Heart left ventricle (tissue), 16 donors: Measurements from ENCODE around the gene STS. TPM values are rescaled to one million over a fixed set of nuclear protein-coding genes. Genes with fewer than 3 reads are reported as not detected.

Source experiments
- ATAC-seq, 4 donors: fragments of 200-7000 bp; cut with Tn5 transposase; one replicate each; pipeline ENCODE4 v1.9.1; 2020 to 2022; ENCODE audit warnings: moderate library complexity in 4 of 4, mild to moderate bottlenecking in 3 of 4, moderate number of reproducible peaks in 1 of 4
- DNase-seq, 5 donors: peaks; one replicate each; pipeline ENCODE4 v3.0.0-alpha.2; 2020
- H3K27ac ChIP-seq, 12 donors: fragments of 200-600 bp; sonication (generic) in 4 of 12; one replicate each; pipeline versions ENCODE4 v1.5.0 to v1.8.0; 2016 to 2022; ENCODE audit warnings: mild to moderate bottlenecking in 2 of 12
- H3K27me3 ChIP-seq, 9 donors: fragments of 200-600 bp; sonication (generic) in 2 of 9; one replicate each; pipeline versions ENCODE4 v1.5.1 to v1.8.0; 2016 to 2022; ENCODE audit warnings: mild to moderate bottlenecking in 3 of 9
- H3K36me3 ChIP-seq, 9 donors: fragments of 200-600 bp; sonication (generic) in 2 of 9; one replicate each; pipeline versions ENCODE4 v1.5.0 to v1.8.0; 2018 to 2022; ENCODE audit warnings: mild to moderate bottlenecking in 2 of 9
- H3K4me1 ChIP-seq, 12 donors: fragments of 200-600 bp; sonication (generic) in 4 of 12; one replicate each; pipeline versions ENCODE4 v1.5.0 to v1.8.0; 2016 to 2022; ENCODE audit warnings: mild to moderate bottlenecking in 3 of 12
- H3K4me3 ChIP-seq, 12 donors: fragments of 200-600 bp; sonication (generic) in 4 of 12; one replicate each; pipeline versions ENCODE4 v1.5.0 to v1.8.0; 2017 to 2022; ENCODE audit warnings: mild to moderate bottlenecking in 9 of 12, moderate library complexity in 4 of 12
- H3K9me3 ChIP-seq, 12 donors: fragments of 200-600 bp; sonication (generic) in 4 of 12; one replicate each; pipeline versions ENCODE4 v1.5.0 to v1.8.0; 2016 to 2022; ENCODE audit warnings: mild to moderate bottlenecking in 1 of 12
- POLR2A ChIP-seq, 2 donors: fragments of 450-650 bp; IDR thresholded peaks; one replicate each; pipeline ENCODE4 v1.6.1; 2017; ENCODE audit warnings: antibody characterized with exemption in 2 of 2, mild to moderate bottlenecking in 2 of 2, moderate library complexity in 2 of 2
- WGBS, 4 donors: extraction: QIAGEN DNeasy Blood & Tissue Kit in 2 of 4; methylation state at CpG; one replicate each; pipeline versions ENCODE4 v1.1.5 to v1.1.7; 2013 to 2018; 5-methylcytosine and 5-hydroxymethylcytosine counted together
- intact Hi-C, 10 donors: fragments of 100-400 bp; cut with DNase I; formaldehyde crosslinking; loops; one replicate each; pipeline versions ENCODE4 v1.11.1 to v1.14.2; 2022
- polyA plus RNA-seq, 2 donors: library from polyadenylated mRNA; stranded (reverse); fragments of 200-250 nt; gene quantifications; one replicate each; pipeline ENCODE4 v1.2.3, GENCODE V29; 2013
- total RNA-seq, 9 donors: library from RNA; depleted of rRNA in 2 of 9; stranded (reverse); fragments of >200 nt in 2 of 9; fragmentation: NEBNext Ultra II Directional in 3 of 9; extraction: Animal tissue kit (Norgen Biotek cat#: 25700) in 3 of 9; gene quantifications; one replicate each; pipeline versions ENCODE4 v1.1.0 to v1.2.4, GENCODE V29; 2016 to 2023
- TF ChIP-seq, protein P1 (sequence below), 12 donors: fragments of 200-600 bp; sonication (generic) in 4 of 12; IDR thresholded peaks; one replicate each; pipeline versions ENCODE4 v1.5.0 to v1.8.0; 2018 to 2022; ENCODE audit warnings: antibody characterized with exemption in 12 of 12, mild to moderate bottlenecking in 5 of 12
- donor health status: ischemic (EF 13 %, LVEDD 7.1; RV severe dilation, severe dysfunction).
- donor health status: healthy with polysubstance abuse.
- donor health status: DM: no; HTN: yes; CAD: no.
- donor health status: DM: no; HTN: no; CAD: no.
- donor health status: ischemic (EF 25% LVEDD 6.9; RV normal size, moderate dysfunction).
- donor health status: ischemic (EF 25% LVEDD 5.7; RV mildly dilated, moderate dysfunction).
- donor health status: healthy.
- donor health status: DM: yes; HTN: yes; CAD: no.
- donor health status: ischemic (EF 35%, LVEDD 5.7; RV mildly dilated, moderate dysfunction).
- donor health status: nonischemic (EF 11% LVEDD 7.7; RV severe dilation, severe dysfunction).
- donor health status: DM: yes; HTN: yes; CAD: no.
- donor health status: PGD.
- donor health status: ischemic (EF 29% LVEDD 5.4; RV normal size, mild dysfunction).
- donor health status: nonischemic (EF 23%, LVEDD 6.1; RV moderate dilation, normal function).

The STS gene
- total and polyA plus RNA-seq, 11 donors: 1.2 to 8.6 (median 5.8) TPM

DNA sequence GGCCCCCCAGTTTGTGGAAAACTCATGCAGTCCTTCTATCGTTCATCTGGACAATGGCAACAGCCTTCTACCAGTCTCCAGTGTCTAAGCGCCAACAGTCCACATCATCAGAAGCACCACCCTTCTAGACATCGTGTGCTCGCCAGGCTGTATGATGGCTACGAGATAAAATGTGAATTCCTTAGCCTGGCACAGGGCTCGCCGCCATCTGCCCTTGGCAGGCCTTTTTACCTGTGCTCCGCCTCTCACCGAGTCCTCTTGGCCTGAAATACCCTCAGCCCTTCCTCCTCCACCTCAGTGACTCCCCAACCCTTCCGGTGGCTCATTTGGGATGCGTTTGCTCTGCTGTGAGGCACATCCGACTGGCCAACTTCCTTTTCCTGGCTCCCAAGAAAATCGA, 15.9 kb upstream of the STS start:
- H3K9me3 ChIP-seq: no peaks in the 10 kb centered on the region
- ATAC-seq (peak in 1 of 4 donors; percentile 13), DNase-seq (no peak)
- TF ChIP-seq, protein P1, sequence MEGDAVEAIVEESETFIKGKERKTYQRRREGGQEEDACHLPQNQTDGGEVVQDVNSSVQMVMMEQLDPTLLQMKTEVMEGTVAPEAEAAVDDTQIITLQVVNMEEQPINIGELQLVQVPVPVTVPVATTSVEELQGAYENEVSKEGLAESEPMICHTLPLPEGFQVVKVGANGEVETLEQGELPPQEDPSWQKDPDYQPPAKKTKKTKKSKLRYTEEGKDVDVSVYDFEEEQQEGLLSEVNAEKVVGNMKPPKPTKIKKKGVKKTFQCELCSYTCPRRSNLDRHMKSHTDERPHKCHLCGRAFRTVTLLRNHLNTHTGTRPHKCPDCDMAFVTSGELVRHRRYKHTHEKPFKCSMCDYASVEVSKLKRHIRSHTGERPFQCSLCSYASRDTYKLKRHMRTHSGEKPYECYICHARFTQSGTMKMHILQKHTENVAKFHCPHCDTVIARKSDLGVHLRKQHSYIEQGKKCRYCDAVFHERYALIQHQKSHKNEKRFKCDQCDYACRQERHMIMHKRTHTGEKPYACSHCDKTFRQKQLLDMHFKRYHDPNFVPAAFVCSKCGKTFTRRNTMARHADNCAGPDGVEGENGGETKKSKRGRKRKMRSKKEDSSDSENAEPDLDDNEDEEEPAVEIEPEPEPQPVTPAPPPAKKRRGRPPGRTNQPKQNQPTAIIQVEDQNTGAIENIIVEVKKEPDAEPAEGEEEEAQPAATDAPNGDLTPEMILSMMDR (IDR thresholded peaks at IDR 0.05): no peak
- TF ChIP-seq POLR2A (IDR thresholded peaks at IDR 0.05): no peak
- intact Hi-C loops: loop anchor here in 1 of 10 donors (10.0 kb wide), 2 partner anchors 453 to 793 kb away; partner anchors contain the start of gene PNPLA4
- H3K27me3 ChIP-seq: no peaks in the 10 kb centered on the region
- no peaks in the 10 kb centered on the region for H3K36me3 ChIP-seq
- H3K27ac ChIP-seq: peak overlapping the region in 5 of 12 donors; percentile 15 to 67 (median 50)
- peaks cover 0 to 30% (median 15%) of the 10 kb centered on the region in 12 donors for H3K4me1 ChIP-seq
- H3K4me3 ChIP-seq: no peak overlapping the region
- 69 to 83% (median 75%) methylated on average over 13 of the region's 13 CpGs for WGBS, 4 donors

DNA sequence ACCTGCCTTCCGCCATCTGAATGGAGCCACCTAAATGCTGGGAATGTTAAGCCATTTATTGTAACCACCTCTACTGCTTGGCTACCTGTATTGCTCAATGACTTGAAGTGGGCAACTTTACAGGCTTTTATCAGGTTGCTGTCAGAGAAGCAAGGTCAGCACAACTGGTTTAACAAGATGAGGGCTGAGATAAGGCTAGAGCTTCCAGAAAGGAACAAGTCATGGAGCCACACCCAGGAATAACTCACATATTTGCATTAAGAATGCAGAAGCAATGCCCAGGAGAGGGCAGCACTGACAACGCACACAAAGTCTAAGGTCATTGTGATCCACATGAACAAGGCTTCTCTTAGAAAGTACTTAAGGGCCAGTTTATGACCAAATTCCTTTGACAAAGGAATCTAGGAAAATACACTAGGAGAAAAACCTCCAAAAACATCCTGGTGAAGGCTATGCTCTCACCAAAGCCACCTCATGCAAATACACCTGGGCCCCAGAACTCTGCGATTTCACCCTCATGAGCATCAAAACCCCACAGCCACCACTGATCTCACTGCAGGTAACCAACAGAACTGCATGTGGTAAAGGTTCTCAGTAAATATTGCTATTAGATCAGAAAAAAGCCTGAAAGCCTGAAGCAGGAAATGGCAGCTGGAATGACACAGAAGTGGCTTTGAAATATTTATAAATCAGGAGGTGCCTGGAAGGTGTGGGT, 15.0 kb upstream of the STS start:
- H3K27me3 ChIP-seq: no peaks in the 10 kb centered on the region
- peak in 1 of 5 donors; percentile 52 for DNase-seq
- H3K36me3 ChIP-seq: no peaks in the 10 kb centered on the region
- intact Hi-C loops: loop anchor here in 1 of 10 donors (10.0 kb wide), 2 partner anchors 452 to 792 kb away; partner anchors contain the start of gene PNPLA4
- TF ChIP-seq, protein P1 (IDR thresholded peaks at IDR 0.05): peak in 10 of 12 donors; percentile 19 to 54 (median 36)
- no peak for TF ChIP-seq POLR2A (IDR thresholded peaks at IDR 0.05)
- no peaks in the 10 kb centered on the region for H3K9me3 ChIP-seq
- ATAC-seq: peak; percentile 42 to 82 (median 60)
- peak overlapping the region; percentile 16 to 73 (median 46) for H3K27ac ChIP-seq
- H3K4me1 ChIP-seq: peaks cover 0 to 30% (median 15%) of the 10 kb centered on the region in 12 donors
- H3K4me3 ChIP-seq: no peak overlapping the region
- 73 to 79% (median 75%) methylated on average over 3 of the region's 3 CpGs for WGBS, 4 donors

DNA sequence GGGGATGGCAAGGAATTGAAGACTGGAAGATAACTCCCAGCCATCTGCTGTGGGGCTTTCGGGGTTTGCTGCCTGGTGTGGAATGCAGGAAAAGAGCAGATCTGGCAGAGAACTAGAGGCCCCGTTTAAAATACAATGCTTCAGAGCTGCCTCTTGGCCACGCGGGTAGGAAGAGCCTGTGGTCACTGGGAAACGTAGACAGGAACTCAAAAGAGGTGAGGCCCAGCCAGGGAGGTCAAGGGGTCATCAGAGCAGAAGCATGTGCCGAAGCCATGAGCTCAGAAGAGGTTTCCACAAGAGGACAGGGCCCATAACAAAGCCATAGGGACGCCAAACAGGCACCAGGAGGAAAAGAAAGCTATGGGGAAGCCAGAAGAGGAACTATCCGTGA, 14.5 kb upstream of the STS start:
- Histone ChIP-seq H3K36me3 (no peaks in the 10 kb centered on the region), H3K27me3 (no peaks in the 10 kb centered on the region), H3K4me1 (peaks cover 0 to 30% (median 15%) of the 10 kb centered on the region in 12 donors), H3K4me3 (no peak overlapping the region), H3K9me3 (no peaks in the 10 kb centered on the region), H3K27ac (peak overlapping the region; percentile 16 to 73 (median 44))
- intact Hi-C loops: loop anchor here in 1 of 10 donors (10.0 kb wide), 2 partner anchors 452 to 792 kb away; partner anchors contain the start of gene PNPLA4
- TF ChIP-seq POLR2A (IDR thresholded peaks at IDR 0.05): no peak
- TF ChIP-seq, protein P1 (IDR thresholded peaks at IDR 0.05): no peak
- 33 to 45% (median 40%) methylated on average over 8 of the region's 8 CpGs for WGBS, 4 donors
- ATAC-seq (peak; percentile 58 to 76 (median 66)), DNase-seq (peak in 4 of 5 donors; percentile 29 to 53 (median 40))

DNA sequence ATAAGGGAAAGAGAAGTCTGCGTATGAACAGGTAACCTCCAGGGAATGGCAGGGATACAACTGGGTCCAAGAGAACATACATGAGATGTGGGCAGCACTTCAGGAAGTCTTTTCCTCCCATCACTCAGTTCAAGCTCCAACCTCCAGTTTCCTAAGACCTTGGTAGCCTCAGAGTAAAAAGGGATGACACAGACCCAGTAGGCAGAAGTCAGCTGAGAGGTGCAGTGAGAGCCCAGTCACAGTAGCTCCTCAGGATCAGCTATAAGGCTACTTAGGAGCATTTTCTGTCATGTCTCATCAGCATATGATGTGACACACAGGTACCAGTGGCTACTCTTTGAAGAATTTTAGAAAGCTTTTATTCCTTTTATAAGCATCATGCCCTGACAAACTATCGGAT, 12.5 kb upstream of the STS start:
- TF ChIP-seq, protein P1 (IDR thresholded peaks at IDR 0.05): no peak
- no peak for TF ChIP-seq POLR2A (IDR thresholded peaks at IDR 0.05)
- DNase-seq: no peak
- no peaks in the 10 kb centered on the region for H3K27me3 ChIP-seq
- peaks cover 0 to 33% (median 15%) of the 10 kb centered on the region in 12 donors for H3K4me1 ChIP-seq
- intact Hi-C loops: loop anchor here in 1 of 10 donors (10.0 kb wide), 2 partner anchors 450 to 790 kb away; partner anchors contain the start of gene PNPLA4
- no peaks in the 10 kb centered on the region for H3K9me3 ChIP-seq
- ATAC-seq: no peak
- H3K36me3 ChIP-seq: peaks cover 0 to 5% (median 0%) of the 10 kb centered on the region in 9 donors
- H3K27ac ChIP-seq: no peak overlapping the region
- WGBS, 4 donors: 90 to 98% (median 97%) methylated on average over 2 of the region's 2 CpGs
- no peak overlapping the region for H3K4me3 ChIP-seq
